ENCODE data around the gene SAMM50. TPM values are rescaled to one million over a fixed set of nuclear protein-coding genes. Genes with fewer than 3 reads are reported as not detected.
A peak's percentile ranks its signal among the peaks of the same experiment; 100 is the strongest.

Gene SAMM50
- total and polyA plus RNA-seq, 2 experiments from 2014 or later, result 58.6 to 60.3 TPM

DNA sequence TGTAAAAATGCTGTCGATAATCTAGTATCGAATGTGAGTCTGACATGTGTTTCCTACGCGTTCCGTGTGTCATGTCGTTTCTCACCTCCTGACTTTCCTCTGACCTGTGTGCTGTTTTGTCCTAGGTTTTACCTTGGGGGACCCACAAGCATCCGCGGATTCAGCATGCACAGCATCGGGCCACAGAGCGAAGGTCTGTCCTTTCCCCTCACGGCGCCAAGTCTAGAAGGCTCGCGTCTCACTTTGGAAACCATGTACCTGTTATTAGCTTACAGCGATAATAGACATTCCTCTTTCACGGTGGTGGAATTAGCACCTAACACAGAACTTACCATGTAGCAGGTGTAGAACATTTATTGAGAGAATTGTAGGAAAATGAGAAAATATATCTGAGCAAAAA is 28.6 kb downstream of the SAMM50 start:
- H3K36me3 ChIP-seq (ENCODE audit: insufficient read depth), result peaks cover 5% of the 10 kb centered on the region; the same call in 1 of the 2 replicates
- H3K27ac ChIP-seq (ENCODE audit: low read depth), result no peak overlapping the region
- DNase-seq (ENCODE audit: low spot score), result no peak
- H3K36me3 Mint-ChIP-seq (ENCODE audit: low read depth), result peaks cover 50% of the 10 kb centered on the region
- no peaks in the 10 kb centered on the region; the same call in 1 of the 2 replicates for H4K20me1 ChIP-seq (replicated peaks; ENCODE audit: insufficient read depth)
- H3K4me2 ChIP-seq, result no peak overlapping the region
- no peak for TF ChIP-seq CREB1 (CRISPR knock-in tag; IDR thresholded peaks at IDR 0.05; ENCODE audit: low read depth)
- TF ChIP-seq JUNB (IDR thresholded peaks at IDR 0.05; ENCODE audit: unreplicated experiment), result no peak
- no peak for TF ChIP-seq STAT1 (IDR thresholded peaks at IDR 0.05; ENCODE audit: unreplicated experiment)
- no peak for TF ChIP-seq NANOG (IDR thresholded peaks at IDR 0.05; ENCODE audit: borderline replicate concordance)
- no peak for TF ChIP-seq ETS1 (IDR thresholded peaks at IDR 0.05)
- H3K4me1 ChIP-seq (ENCODE audit: insufficient read depth), result no peaks in the 10 kb centered on the region
- H3K9me2 ChIP-seq (ENCODE audit: insufficient read depth), result no peaks in the 10 kb centered on the region
- H3K4me3 Mint-ChIP-seq, result no peak overlapping the region
- H2AFZ ChIP-seq, result no peak overlapping the region
- no peaks in the 10 kb centered on the region for H3K27me3 ChIP-seq (ENCODE audit: insufficient read depth)
- H3K27ac Mint-ChIP-seq, result no peak overlapping the region
- H3K9me3 Mint-ChIP-seq, result no peaks in the 10 kb centered on the region
- no peaks in the 10 kb centered on the region for H3F3A ChIP-seq (replicated peaks; ENCODE audit: low read depth)
- no peaks in the 10 kb centered on the region for H3K79me2 ChIP-seq (replicated peaks; ENCODE audit: insufficient read depth)
- no peak overlapping the region for H3K4me3 ChIP-seq
- no peak for ATAC-seq
- no peaks in the 10 kb centered on the region for H3K4me1 Mint-ChIP-seq
- H3K27me3 Mint-ChIP-seq (ENCODE audit: insufficient read depth, low read depth, poor library complexity), result peaks cover 3% of the 10 kb centered on the region

DNA sequence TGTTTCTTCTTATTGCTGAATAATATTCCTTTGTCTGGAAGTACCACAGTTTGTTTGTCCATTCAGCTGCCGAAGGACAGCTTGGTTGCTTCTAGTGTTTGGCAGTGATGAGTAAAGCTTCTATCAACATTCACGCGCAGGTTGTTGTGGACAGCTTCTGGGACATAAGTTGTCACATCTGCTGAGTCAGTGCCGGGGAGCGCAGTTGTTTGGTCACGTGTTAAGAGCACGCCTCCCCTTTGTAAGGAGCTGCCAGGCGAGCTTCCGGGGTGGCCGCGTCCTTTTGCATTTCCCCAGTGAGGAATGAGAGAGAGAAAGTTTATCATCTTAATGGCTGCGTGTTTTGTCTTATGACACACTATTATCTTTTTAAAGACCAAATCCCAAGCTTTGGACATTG is 30.3 kb downstream of the SAMM50 start:
- no peak for ATAC-seq
- Mint-ChIP-seq H3K4me1 (no peaks in the 10 kb centered on the region), H3K27ac (peak overlapping the region; percentile 78; the same call in 1 of the 2 replicates), H3K9me3 (no peaks in the 10 kb centered on the region), H3K36me3 (ENCODE audit: low read depth) (peaks cover 50% of the 10 kb centered on the region), H3K27me3 (ENCODE audit: insufficient read depth, low read depth, poor library complexity) (peaks cover 3% of the 10 kb centered on the region), H3K4me3 (no peak overlapping the region)
- H3K4me3 ChIP-seq, result no peak overlapping the region
- H2AFZ ChIP-seq, result no peak overlapping the region
- no peaks in the 10 kb centered on the region for H3K79me2 ChIP-seq (replicated peaks; ENCODE audit: insufficient read depth)
- DNase-seq (ENCODE audit: low spot score), result no peak
- no peak overlapping the region for H3K4me2 ChIP-seq
- no peak overlapping the region for H3K27ac ChIP-seq (ENCODE audit: low read depth)
- H3F3A ChIP-seq (replicated peaks; ENCODE audit: low read depth), result no peaks in the 10 kb centered on the region
- TF ChIP-seq ZNF114 (CRISPR knock-in tag; IDR thresholded peaks at IDR 0.05), result no peak
- no peak for TF ChIP-seq STAT1 (IDR thresholded peaks at IDR 0.05; ENCODE audit: unreplicated experiment)
- TF ChIP-seq EZH2phosphoT487 (IDR thresholded peaks at IDR 0.05; ENCODE audit: unreplicated experiment), result no peak
- TF ChIP-seq, protein P1, sequence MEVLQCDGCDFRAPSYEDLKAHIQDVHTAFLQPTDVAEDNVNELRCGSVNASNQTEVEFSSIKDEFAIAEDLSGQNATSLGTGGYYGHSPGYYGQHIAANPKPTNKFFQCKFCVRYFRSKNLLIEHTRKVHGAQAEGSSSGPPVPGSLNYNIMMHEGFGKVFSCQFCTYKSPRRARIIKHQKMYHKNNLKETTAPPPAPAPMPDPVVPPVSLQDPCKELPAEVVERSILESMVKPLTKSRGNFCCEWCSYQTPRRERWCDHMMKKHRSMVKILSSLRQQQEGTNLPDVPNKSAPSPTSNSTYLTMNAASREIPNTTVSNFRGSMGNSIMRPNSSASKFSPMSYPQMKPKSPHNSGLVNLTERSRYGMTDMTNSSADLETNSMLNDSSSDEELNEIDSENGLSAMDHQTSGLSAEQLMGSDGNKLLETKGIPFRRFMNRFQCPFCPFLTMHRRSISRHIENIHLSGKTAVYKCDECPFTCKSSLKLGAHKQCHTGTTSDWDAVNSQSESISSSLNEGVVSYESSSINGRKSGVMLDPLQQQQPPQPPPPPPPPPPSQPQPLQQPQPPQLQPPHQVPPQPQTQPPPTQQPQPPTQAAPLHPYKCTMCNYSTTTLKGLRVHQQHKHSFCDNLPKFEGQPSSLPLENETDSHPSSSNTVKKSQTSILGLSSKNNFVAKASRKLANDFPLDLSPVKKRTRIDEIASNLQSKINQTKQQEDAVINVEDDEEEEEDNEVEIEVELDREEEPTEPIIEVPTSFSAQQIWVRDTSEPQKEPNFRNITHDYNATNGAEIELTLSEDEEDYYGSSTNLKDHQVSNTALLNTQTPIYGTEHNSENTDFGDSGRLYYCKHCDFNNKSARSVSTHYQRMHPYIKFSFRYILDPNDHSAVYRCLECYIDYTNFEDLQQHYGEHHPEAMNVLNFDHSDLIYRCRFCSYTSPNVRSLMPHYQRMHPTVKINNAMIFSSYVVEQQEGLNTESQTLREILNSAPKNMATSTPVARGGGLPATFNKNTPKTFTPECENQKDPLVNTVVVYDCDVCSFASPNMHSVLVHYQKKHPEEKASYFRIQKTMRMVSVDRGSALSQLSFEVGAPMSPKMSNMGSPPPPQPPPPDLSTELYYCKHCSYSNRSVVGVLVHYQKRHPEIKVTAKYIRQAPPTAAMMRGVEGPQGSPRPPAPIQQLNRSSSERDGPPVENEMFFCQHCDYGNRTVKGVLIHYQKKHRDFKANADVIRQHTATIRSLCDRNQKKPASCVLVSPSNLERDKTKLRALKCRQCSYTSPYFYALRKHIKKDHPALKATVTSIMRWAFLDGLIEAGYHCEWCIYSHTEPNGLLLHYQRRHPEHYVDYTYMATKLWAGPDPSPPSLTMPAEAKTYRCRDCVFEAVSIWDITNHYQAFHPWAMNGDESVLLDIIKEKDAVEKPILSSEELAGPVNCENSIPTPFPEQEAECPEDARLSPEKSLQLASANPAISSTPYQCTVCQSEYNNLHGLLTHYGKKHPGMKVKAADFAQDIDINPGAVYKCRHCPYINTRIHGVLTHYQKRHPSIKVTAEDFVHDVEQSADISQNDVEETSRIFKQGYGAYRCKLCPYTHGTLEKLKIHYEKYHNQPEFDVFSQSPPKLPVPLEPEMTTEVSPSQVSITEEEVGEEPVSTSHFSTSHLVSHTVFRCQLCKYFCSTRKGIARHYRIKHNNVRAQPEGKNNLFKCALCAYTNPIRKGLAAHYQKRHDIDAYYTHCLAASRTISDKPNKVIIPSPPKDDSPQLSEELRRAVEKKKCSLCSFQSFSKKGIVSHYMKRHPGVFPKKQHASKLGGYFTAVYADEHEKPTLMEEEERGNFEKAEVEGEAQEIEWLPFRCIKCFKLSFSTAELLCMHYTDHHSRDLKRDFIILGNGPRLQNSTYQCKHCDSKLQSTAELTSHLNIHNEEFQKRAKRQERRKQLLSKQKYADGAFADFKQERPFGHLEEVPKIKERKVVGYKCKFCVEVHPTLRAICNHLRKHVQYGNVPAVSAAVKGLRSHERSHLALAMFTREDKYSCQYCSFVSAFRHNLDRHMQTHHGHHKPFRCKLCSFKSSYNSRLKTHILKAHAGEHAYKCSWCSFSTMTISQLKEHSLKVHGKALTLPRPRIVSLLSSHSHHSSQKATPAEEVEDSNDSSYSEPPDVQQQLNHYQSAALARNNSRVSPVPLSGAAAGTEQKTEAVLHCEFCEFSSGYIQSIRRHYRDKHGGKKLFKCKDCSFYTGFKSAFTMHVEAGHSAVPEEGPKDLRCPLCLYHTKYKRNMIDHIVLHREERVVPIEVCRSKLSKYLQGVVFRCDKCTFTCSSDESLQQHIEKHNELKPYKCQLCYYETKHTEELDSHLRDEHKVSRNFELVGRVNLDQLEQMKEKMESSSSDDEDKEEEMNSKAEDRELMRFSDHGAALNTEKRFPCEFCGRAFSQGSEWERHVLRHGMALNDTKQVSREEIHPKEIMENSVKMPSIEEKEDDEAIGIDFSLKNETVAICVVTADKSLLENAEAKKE (CRISPR knock-in tag; IDR thresholded peaks at IDR 0.05), result no peak
- TF ChIP-seq EZH2 (IDR thresholded peaks at IDR 0.05; ENCODE audit: low read depth, unreplicated experiment), result no peak
- TF ChIP-seq JUNB (IDR thresholded peaks at IDR 0.05; ENCODE audit: unreplicated experiment), result no peak
- peaks cover 5% of the 10 kb centered on the region; the same call in 1 of the 2 replicates for H3K36me3 ChIP-seq (ENCODE audit: insufficient read depth)
- no peaks in the 10 kb centered on the region for H3K4me1 ChIP-seq (ENCODE audit: insufficient read depth)
- no peaks in the 10 kb centered on the region for H3K9me2 ChIP-seq (ENCODE audit: insufficient read depth)
- H3K27me3 ChIP-seq (ENCODE audit: insufficient read depth), result no peaks in the 10 kb centered on the region
- no peaks in the 10 kb centered on the region; the same call in none of the 2 replicates for H4K20me1 ChIP-seq (replicated peaks; ENCODE audit: insufficient read depth)
